Nephron (organoid): ENCODE results near the gene ZNF629.

Experiments used
- H3K27ac Mint-ChIP-seq, 3 experiments: 2 replicates each; pipeline ENCODE4 v1.8.0; 2020; ENCODE audit warnings: mixed read lengths in 3 of 3, mild to moderate bottlenecking in 2 of 3, moderate library complexity in 1 of 3
- H3K27me3 Mint-ChIP-seq: 2 replicates; pipeline ENCODE4 v1.8.0; 2021; ENCODE audit warnings: low read depth, mild to moderate bottlenecking, moderate library complexity, mixed read lengths
- H3K36me3 Mint-ChIP-seq: 2 replicates; pipeline ENCODE4 v1.8.0; 2020; ENCODE audit warnings: low read depth, mixed read lengths
- H3K4me1 Mint-ChIP-seq: 2 replicates; pipeline ENCODE4 v1.8.0; 2020; ENCODE audit warnings: mixed read lengths
- H3K4me3 Mint-ChIP-seq, 3 experiments: 2 replicates each; pipeline ENCODE4 v1.8.0; 2020; ENCODE audit warnings: mild to moderate bottlenecking in 3 of 3, mixed read lengths in 3 of 3, moderate library complexity in 2 of 3
- H3K9me3 Mint-ChIP-seq: 2 replicates; pipeline ENCODE4 v1.8.0; 2020; ENCODE audit warnings: mixed read lengths
- TF ChIP-seq, protein P1 (sequence below), 3 experiments: fragments of 200-600 bp; sonication (generic); IDR thresholded peaks; one replicate each; pipeline ENCODE4 v1.5.0; 2021; ENCODE audit warnings: antibody characterized with exemption in 3 of 3; ENCODE audit not compliant: unreplicated experiment in 3 of 3

Gene ZNF629

DNA sequence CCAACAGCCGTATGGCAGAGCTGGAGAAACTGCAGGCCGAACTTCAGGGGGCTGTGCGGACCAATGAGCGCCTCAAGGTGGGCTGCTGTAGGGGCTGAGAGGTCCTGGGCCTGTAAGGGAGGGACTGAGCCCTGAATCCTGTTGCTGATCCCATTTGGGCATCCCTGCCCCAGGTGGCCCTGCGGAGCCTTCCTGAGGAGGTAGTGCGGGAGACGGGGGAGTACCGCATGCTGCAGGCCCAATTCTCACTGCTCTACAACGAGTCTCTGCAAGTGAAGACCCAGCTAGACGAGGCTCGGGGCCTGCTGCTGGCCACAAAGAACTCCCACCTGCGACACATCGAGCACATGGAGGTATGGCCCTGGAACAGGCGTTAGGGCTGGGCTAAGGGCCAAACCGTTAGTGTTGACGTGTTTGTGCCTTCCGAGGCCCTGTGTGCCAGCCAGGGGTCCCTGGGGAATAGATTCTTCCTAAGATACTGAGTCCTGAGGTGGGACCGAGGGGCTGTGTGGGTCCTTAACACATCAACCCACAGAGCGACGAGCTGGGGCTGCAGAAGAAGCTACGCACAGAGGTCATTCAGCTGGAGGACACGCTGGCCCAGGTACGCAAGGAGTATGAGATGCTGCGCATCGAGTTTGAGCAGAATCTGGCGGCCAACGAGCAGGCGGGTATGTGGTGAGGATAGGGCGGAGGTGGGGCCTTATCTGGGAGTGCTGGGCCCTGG is 20.6 kb downstream of the ZNF629 start:
- TF ChIP-seq, protein P1, sequence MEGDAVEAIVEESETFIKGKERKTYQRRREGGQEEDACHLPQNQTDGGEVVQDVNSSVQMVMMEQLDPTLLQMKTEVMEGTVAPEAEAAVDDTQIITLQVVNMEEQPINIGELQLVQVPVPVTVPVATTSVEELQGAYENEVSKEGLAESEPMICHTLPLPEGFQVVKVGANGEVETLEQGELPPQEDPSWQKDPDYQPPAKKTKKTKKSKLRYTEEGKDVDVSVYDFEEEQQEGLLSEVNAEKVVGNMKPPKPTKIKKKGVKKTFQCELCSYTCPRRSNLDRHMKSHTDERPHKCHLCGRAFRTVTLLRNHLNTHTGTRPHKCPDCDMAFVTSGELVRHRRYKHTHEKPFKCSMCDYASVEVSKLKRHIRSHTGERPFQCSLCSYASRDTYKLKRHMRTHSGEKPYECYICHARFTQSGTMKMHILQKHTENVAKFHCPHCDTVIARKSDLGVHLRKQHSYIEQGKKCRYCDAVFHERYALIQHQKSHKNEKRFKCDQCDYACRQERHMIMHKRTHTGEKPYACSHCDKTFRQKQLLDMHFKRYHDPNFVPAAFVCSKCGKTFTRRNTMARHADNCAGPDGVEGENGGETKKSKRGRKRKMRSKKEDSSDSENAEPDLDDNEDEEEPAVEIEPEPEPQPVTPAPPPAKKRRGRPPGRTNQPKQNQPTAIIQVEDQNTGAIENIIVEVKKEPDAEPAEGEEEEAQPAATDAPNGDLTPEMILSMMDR (IDR thresholded peaks at IDR 0.05; ENCODE audit: unreplicated experiment in 3 of 3): no peak
- H3K27me3 Mint-ChIP-seq: no peaks in the 10 kb centered on the region

DNA sequence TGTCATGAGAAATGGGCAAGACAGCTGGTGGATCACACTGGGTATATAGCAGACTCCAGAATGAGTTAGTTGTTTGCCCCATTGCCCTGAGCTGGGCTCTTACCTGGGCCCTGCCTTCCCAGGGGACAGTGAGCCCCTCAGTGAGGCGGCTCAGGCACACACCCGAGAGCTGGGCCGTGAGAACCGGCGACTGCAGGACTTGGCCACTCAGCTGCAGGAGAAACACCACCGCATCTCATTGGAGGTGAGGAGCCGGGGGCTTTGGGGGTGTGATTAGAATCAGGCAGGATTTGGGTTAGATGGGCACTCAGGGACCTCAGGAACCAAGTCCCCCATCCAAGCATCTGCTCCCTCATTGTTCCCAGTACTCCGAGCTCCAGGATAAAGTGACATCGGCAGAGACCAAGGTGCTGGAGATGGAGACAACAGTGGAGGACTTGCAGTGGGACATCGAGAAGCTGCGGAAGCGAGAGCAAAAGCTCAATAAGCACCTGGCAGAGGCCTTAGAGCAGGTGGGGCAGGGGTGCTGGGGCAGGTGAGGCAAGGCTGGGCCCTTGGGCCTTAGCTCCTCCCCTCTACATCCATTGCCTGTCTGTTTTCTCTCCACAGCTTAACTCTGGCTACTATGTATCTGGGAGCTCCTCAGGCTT is 22.1 kb downstream of the ZNF629 start:
- peaks cover 58% of the 10 kb centered on the region for H3K36me3 Mint-ChIP-seq
- H3K4me1 Mint-ChIP-seq: peaks cover 23% of the 10 kb centered on the region
- H3K27me3 Mint-ChIP-seq: no peaks in the 10 kb centered on the region
- TF ChIP-seq, protein P1 (IDR thresholded peaks at IDR 0.05; ENCODE audit: unreplicated experiment in 3 of 3): no peak
- H3K9me3 Mint-ChIP-seq: no peaks in the 10 kb centered on the region
- no peak overlapping the region for H3K27ac Mint-ChIP-seq
- H3K4me3 Mint-ChIP-seq: peak overlapping the region; percentile 30 to 55 (median 38)

More for the DNA sequence above, 20.6 kb downstream of the ZNF629 start:
- H3K27ac Mint-ChIP-seq: no peak overlapping the region
- H3K4me3 Mint-ChIP-seq: no peak overlapping the region
- no peaks in the 10 kb centered on the region for H3K9me3 Mint-ChIP-seq
- H3K4me1 Mint-ChIP-seq: peaks cover 17% of the 10 kb centered on the region
- H3K36me3 Mint-ChIP-seq: peaks cover 60% of the 10 kb centered on the region

DNA sequence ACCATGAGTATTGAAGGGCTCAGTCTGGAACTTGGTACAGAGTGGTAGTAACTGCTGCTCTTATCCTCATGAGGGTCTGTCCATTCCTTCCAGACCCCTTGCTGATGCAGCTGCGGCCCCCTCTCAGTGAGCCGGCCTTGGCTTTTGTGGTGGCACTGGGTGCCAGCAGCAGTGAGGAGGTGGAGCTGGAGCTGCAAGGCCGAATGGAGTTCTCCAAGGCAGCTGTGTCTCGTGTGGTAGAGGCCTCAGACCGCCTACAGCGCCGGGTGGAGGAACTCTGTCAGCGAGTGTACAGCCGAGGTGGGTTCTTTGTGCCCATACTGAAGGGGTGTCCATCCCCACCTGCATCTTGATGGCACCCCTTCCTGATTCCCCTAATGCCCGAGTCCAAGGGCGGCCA is 22.9 kb downstream of the ZNF629 start:
- Mint-ChIP-seq H3K4me3 (peak overlapping the region; percentile 88 to 98 (median 97)), H3K4me1 (peaks cover 23% of the 10 kb centered on the region), H3K27ac (no peak overlapping the region), H3K36me3 (peaks cover 53% of the 10 kb centered on the region), H3K9me3 (no peaks in the 10 kb centered on the region), H3K27me3 (no peaks in the 10 kb centered on the region)
- TF ChIP-seq, protein P1 (IDR thresholded peaks at IDR 0.05; ENCODE audit: unreplicated experiment in 3 of 3): no peak

DNA sequence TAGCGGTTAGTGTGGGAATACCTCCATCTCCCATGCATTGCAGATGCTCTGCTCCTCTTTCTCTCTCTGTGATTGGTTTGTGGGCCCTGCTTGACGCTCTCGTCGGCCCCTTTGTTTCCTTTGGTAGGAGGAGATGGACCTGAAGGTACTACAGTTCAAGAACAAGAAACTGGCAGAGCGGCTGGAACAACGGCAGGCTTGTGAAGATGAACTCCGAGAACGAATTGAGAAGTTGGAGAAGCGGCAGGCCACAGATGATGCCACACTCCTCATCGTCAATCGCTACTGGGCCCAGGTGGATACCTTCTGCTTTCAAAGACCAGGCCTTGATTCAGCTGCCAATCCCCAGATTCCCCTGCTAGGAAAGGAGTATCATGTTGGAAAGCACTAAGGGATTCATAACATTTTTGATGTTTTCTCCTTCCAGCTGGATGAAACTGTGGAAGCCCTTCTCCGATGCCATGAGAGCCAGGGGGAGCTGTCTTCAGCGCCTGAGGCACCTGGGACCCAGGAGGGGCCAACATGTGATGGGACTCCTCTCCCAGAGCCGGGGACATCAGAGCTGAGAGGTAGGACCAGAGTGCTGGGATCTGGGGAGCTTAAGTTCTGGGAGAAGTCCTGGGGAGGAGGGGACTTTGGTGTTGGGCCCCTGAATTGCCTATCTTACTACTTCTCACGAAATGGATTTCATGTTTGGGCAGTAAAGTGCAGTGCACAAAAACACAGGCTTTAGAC is 23.8 kb downstream of the ZNF629 start:
- H3K9me3 Mint-ChIP-seq: no peaks in the 10 kb centered on the region
- peak overlapping the region; percentile 17 to 86 (median 85) for H3K27ac Mint-ChIP-seq
- TF ChIP-seq, protein P1 (IDR thresholded peaks at IDR 0.05; ENCODE audit: unreplicated experiment in 3 of 3): no peak
- H3K4me1 Mint-ChIP-seq: peaks cover 23% of the 10 kb centered on the region
- peak overlapping the region; percentile 88 to 98 (median 97) for H3K4me3 Mint-ChIP-seq
- peaks cover 47% of the 10 kb centered on the region for H3K36me3 Mint-ChIP-seq
- H3K27me3 Mint-ChIP-seq: no peaks in the 10 kb centered on the region

DNA sequence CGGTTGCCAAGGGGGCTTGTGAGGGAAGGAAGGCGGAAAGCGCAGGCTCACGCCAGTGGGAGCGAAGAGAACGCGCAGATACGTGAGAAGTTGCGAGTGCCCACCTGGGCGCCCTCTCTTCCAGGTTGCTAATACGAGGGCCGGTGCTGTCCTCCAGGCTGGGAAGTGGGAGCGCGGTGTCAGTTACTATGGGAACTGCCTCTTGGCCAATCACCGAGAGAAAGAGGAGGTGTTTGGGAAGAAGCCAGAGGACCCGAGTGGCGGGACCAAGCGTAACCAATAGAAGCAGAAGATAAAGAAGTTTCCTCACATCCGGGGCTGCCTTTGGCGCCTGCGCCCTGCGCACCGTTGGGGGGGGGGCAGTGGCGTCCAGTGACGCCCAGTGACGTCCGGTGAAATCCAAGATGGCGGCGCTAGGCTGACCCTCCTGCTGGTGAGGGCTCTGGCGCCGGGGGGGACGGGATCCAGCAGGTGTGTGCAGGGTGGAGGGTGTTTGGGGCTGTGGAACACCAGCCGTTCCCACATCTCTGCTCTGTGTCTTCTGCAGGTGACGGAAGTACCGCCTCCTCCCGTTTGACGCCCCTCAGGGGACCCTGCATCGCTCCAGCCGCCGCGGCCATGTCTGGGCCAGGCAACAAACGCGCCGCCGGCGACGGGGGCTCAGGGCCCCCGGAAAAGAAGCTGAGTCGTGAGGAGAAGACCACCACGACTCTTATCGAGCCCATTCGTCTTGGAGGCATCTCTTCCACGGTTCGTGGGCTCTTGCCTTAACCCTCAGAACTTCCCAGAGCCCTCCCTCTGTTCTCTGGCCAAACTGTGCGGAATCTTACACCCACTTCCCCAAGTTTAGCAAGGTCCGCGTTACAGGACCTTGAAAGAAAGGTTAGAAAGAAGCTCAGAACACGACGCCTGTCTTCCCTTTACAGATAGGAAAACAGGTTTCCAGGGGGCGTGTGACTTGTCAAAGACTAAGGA is 24.8 kb downstream of the ZNF629 start, which contains the start of the genes CFAP119 and RNF40:
CFAP119 (minus strand) TSS at position 135 of the 975 bp plus-strand sequence. CDS start 314 bp downstream, outside the sequence.
RNF40 (plus strand) TSS at position 395 of the 975 bp plus-strand sequence; CDS start at position 619, 224 bp downstream.
- Mint-ChIP-seq H3K36me3 (peaks cover 41% of the 10 kb centered on the region), H3K4me3 (peak within 1 kb of the TSS; percentile 88 to 98 (median 97)), H3K9me3 (no peaks in the 10 kb centered on the region), H3K4me1 (peaks cover 23% of the 10 kb centered on the region), H3K27me3 (no peaks in the 10 kb centered on the region), H3K27ac (peak within 1 kb of the TSS; percentile 17 to 86 (median 85))
- TF ChIP-seq, protein P1 (IDR thresholded peaks at IDR 0.05; ENCODE audit: unreplicated experiment in 3 of 3): no peak
